Ovary (tissue), 3 donors: ENCODE measurements around the gene DAB1.

Source experiments
- CTCF ChIP-seq, 3 donors: fragments of 450-650 bp in 2 of 3; fragments of 200-600 bp in 1 of 3; IDR thresholded peaks; one replicate each; pipeline versions ENCODE4 v1.5.1 to v1.8.0; 2016 to 2022; ENCODE audit warnings: antibody characterized with exemption in 3 of 3, mild to moderate bottlenecking in 1 of 3
- EP300 ChIP-seq: sonication (generic); formaldehyde crosslinking; IDR thresholded peaks from one replicate; pipeline ENCODE4 v1.6.1; 2017; ENCODE audit warnings: antibody characterized with exemption
- POLR2A ChIP-seq: fragments of 450-650 bp; IDR thresholded peaks from one replicate; pipeline ENCODE4 v1.6.1; 2017; ENCODE audit warnings: antibody characterized with exemption, mild to moderate bottlenecking, moderate library complexity
- donor health status: DM: no; HTN: no; CAD: no.

DNA sequence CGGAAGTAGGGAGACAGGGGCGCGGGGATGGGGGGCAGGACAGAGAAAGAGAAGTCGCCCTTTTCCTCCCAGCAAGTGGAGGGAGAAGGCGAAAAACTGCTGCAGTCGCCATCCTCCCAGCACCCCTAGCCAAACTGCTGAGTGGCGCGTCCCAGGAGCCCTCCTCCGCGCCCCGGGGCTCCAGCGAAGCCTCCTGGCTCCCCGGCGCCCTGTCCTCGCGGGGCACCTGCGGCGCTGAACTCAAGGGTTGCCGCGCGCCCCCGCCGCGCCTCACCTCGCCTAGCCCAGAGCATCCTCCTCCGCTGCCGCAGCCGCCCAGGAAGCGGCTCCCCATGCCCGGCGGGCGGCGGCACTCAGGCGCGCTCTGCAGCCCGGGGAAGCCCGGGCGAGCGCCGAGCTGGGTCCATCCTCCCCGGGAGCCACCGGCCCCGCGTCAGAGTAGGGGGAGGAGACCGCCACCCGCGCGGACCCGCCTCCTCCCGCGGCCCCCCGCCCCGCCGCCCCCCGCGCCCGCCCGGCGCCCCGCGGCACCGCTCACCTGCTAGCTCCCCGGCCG, at the start of gene DAB1:
- TF ChIP-seq EP300, result no peak
- no peak for TF ChIP-seq CTCF (IDR thresholded peaks at IDR 0.05)
- TF ChIP-seq POLR2A, result no peak
